Heart left ventricle (tissue), 16 donors: ENCODE results near the gene MAP3K10. TPM values are rescaled to one million over a fixed set of nuclear protein-coding genes. Genes with fewer than 3 reads are reported as not detected.

Experiments
- ATAC-seq, 4 donors: fragments of 200-7000 bp; cut with Tn5 transposase; one replicate each; pipeline ENCODE4 v1.9.1; 2020 to 2022; ENCODE audit warnings: moderate library complexity in 4 of 4, mild to moderate bottlenecking in 3 of 4, moderate number of reproducible peaks in 1 of 4
- DNase-seq, 5 donors: peaks; one replicate each; pipeline ENCODE4 v3.0.0-alpha.2; 2020
- H3K27ac ChIP-seq, 12 donors: fragments of 200-600 bp; sonication (generic) in 4 of 12; one replicate each; pipeline versions ENCODE4 v1.5.0 to v1.8.0; 2016 to 2022; ENCODE audit warnings: mild to moderate bottlenecking in 2 of 12
- H3K27me3 ChIP-seq, 9 donors: fragments of 200-600 bp; sonication (generic) in 2 of 9; one replicate each; pipeline versions ENCODE4 v1.5.1 to v1.8.0; 2016 to 2022; ENCODE audit warnings: mild to moderate bottlenecking in 3 of 9
- H3K36me3 ChIP-seq, 9 donors: fragments of 200-600 bp; sonication (generic) in 2 of 9; one replicate each; pipeline versions ENCODE4 v1.5.0 to v1.8.0; 2018 to 2022; ENCODE audit warnings: mild to moderate bottlenecking in 2 of 9
- H3K4me1 ChIP-seq, 12 donors: fragments of 200-600 bp; sonication (generic) in 4 of 12; one replicate each; pipeline versions ENCODE4 v1.5.0 to v1.8.0; 2016 to 2022; ENCODE audit warnings: mild to moderate bottlenecking in 3 of 12
- H3K4me3 ChIP-seq, 12 donors: fragments of 200-600 bp; sonication (generic) in 4 of 12; one replicate each; pipeline versions ENCODE4 v1.5.0 to v1.8.0; 2017 to 2022; ENCODE audit warnings: mild to moderate bottlenecking in 9 of 12, moderate library complexity in 4 of 12
- H3K9me3 ChIP-seq, 12 donors: fragments of 200-600 bp; sonication (generic) in 4 of 12; one replicate each; pipeline versions ENCODE4 v1.5.0 to v1.8.0; 2016 to 2022; ENCODE audit warnings: mild to moderate bottlenecking in 1 of 12
- CTCF ChIP-seq, 12 donors: fragments of 200-600 bp; sonication (generic) in 4 of 12; IDR thresholded peaks; one replicate each; pipeline versions ENCODE4 v1.5.0 to v1.8.0; 2018 to 2022; ENCODE audit warnings: antibody characterized with exemption in 12 of 12, mild to moderate bottlenecking in 5 of 12
- POLR2A ChIP-seq, 2 donors: fragments of 450-650 bp; IDR thresholded peaks; one replicate each; pipeline ENCODE4 v1.6.1; 2017; ENCODE audit warnings: antibody characterized with exemption in 2 of 2, mild to moderate bottlenecking in 2 of 2, moderate library complexity in 2 of 2
- WGBS, 4 donors: extraction: QIAGEN DNeasy Blood & Tissue Kit in 2 of 4; methylation state at CpG; one replicate each; pipeline versions ENCODE4 v1.1.5 to v1.1.7; 2013 to 2018; 5-methylcytosine and 5-hydroxymethylcytosine counted together
- intact Hi-C, 10 donors: fragments of 100-400 bp; cut with DNase I; formaldehyde crosslinking; loops; one replicate each; pipeline versions ENCODE4 v1.11.1 to v1.14.2; 2022
- polyA plus RNA-seq, 2 donors: library from polyadenylated mRNA; stranded (reverse); fragments of 200-250 nt; gene quantifications; one replicate each; pipeline ENCODE4 v1.2.3, GENCODE V29; 2013
- total RNA-seq, 9 donors: library from RNA; depleted of rRNA in 2 of 9; stranded (reverse); fragments of >200 nt in 2 of 9; fragmentation: NEBNext Ultra II Directional in 3 of 9; extraction: Animal tissue kit (Norgen Biotek cat#: 25700) in 3 of 9; gene quantifications; one replicate each; pipeline versions ENCODE4 v1.1.0 to v1.2.4, GENCODE V29; 2016 to 2023
- donor health status: ischemic (EF 13 %, LVEDD 7.1; RV severe dilation, severe dysfunction).
- donor health status: healthy with polysubstance abuse.
- donor health status: DM: no; HTN: yes; CAD: no.
- donor health status: DM: no; HTN: no; CAD: no.
- donor health status: ischemic (EF 25% LVEDD 6.9; RV normal size, moderate dysfunction).
- donor health status: ischemic (EF 25% LVEDD 5.7; RV mildly dilated, moderate dysfunction).
- donor health status: healthy.
- donor health status: DM: yes; HTN: yes; CAD: no.
- donor health status: ischemic (EF 35%, LVEDD 5.7; RV mildly dilated, moderate dysfunction).
- donor health status: nonischemic (EF 11% LVEDD 7.7; RV severe dilation, severe dysfunction).
- donor health status: DM: yes; HTN: yes; CAD: no.
- donor health status: PGD.
- donor health status: ischemic (EF 29% LVEDD 5.4; RV normal size, mild dysfunction).
- donor health status: nonischemic (EF 23%, LVEDD 6.1; RV moderate dilation, normal function).

MAP3K10 gene
- total and polyA plus RNA-seq, 11 donors = 13.7 to 32.8 (median 16.2) TPM

- WGBS, 4 donors = 49 to 64% (median 60%) methylated on average over 17 to 21 of the region's 21 CpGs
- peak in 2 of 4 donors; percentile 50 to 68 for ATAC-seq
- H3K27ac ChIP-seq = no peak overlapping the region
- peak overlapping the region in 5 of 12 donors; percentile 14 to 47 (median 25) for H3K4me3 ChIP-seq
- no peak for DNase-seq
- H3K9me3 ChIP-seq = no peaks in the 10 kb centered on the region
- intact Hi-C loops = no loop called here
- H3K36me3 ChIP-seq = no peaks in the 10 kb centered on the region
- TF ChIP-seq POLR2A (IDR thresholded peaks at IDR 0.05) = no peak
- TF ChIP-seq CTCF (IDR thresholded peaks at IDR 0.05) = no peak
- H3K4me1 ChIP-seq = peaks cover 0 to 56% (median 11%) of the 10 kb centered on the region in 12 donors
- peaks cover 0 to 3% (median 0%) of the 10 kb centered on the region in 9 donors for H3K27me3 ChIP-seq
These were observed 43.4 kb upstream of the MAP3K10 start for GRCh38 chr19:40147693-40148347.

GRCh38 chr19:40149501-40149900 lies 41.7 kb upstream of the MAP3K10 start:
- 88 to 96% (median 90%) methylated on average over 3 of the region's 3 CpGs for WGBS, 4 donors
- intact Hi-C loops = no loop called here

GRCh38 chr19:40150170-40150569 lies 41.1 kb upstream of the MAP3K10 start:
- no peaks in the 10 kb centered on the region for H3K9me3 ChIP-seq
- ATAC-seq (no peak), DNase-seq (no peak)
- WGBS, 4 donors = 72 to 80% (median 74%) methylated on average over 5 of the region's 5 CpGs
- peaks cover 0 to 3% (median 0%) of the 10 kb centered on the region in 9 donors for H3K27me3 ChIP-seq
- TF ChIP-seq CTCF (IDR thresholded peaks at IDR 0.05) = no peak
- no peak for TF ChIP-seq POLR2A (IDR thresholded peaks at IDR 0.05)
- intact Hi-C loops = no loop called here
- no peak overlapping the region for H3K27ac ChIP-seq
- no peaks in the 10 kb centered on the region for H3K36me3 ChIP-seq
- H3K4me1 ChIP-seq = peaks cover 0 to 33% (median 0%) of the 10 kb centered on the region in 12 donors
- H3K4me3 ChIP-seq = no peak overlapping the region

More at GRCh38 chr19:40149501-40149900, 41.7 kb upstream of the MAP3K10 start:
- DNase-seq (no peak), ATAC-seq (no peak)
- H3K4me1 ChIP-seq = peaks cover 0 to 39% (median 0%) of the 10 kb centered on the region in 12 donors
- H3K27me3 ChIP-seq = peaks cover 0 to 3% (median 0%) of the 10 kb centered on the region in 9 donors
- no peaks in the 10 kb centered on the region for H3K36me3 ChIP-seq
- no peak for TF ChIP-seq POLR2A (IDR thresholded peaks at IDR 0.05)
- TF ChIP-seq CTCF (IDR thresholded peaks at IDR 0.05) = no peak
- no peak overlapping the region for H3K4me3 ChIP-seq
- no peak overlapping the region for H3K27ac ChIP-seq
- H3K9me3 ChIP-seq = no peaks in the 10 kb centered on the region

- WGBS, 4 donors = 74 to 85% (median 81%) methylated on average over 10 to 11 of the region's 11 CpGs
- intact Hi-C loops = no loop called here
- no peak for TF ChIP-seq CTCF (IDR thresholded peaks at IDR 0.05)
- TF ChIP-seq POLR2A (IDR thresholded peaks at IDR 0.05) = no peak
- Histone ChIP-seq H3K36me3 (no peaks in the 10 kb centered on the region), H3K9me3 (no peaks in the 10 kb centered on the region), H3K27ac (no peak overlapping the region), H3K4me1 (peaks cover 0 to 3% (median 0%) of the 10 kb centered on the region in 12 donors), H3K4me3 (no peak overlapping the region), H3K27me3 (no peaks in the 10 kb centered on the region)
- ATAC-seq (no peak), DNase-seq (no peak)
These were observed 37.0 kb upstream of the MAP3K10 start for GRCh38 chr19:40154121-40154680.
